Neuron (in vitro differentiated cells): ENCODE measurements around the gene PTEN.

ENCODE experiments used
- H2AFZ ChIP-seq: one replicate; pipeline ENCODE4 v1.6.1; 2013; ENCODE audit warnings: low read depth, mild to moderate bottlenecking, inconsistent platforms, low read length, moderate library complexity
- H3K27me3 ChIP-seq: one replicate; pipeline ENCODE4 v1.6.1; 2013; ENCODE audit warnings: low read length; ENCODE audit not compliant: insufficient read depth
- H3K36me3 ChIP-seq: one replicate; pipeline ENCODE4 v1.6.1; 2013; ENCODE audit warnings: low read length; ENCODE audit not compliant: insufficient read depth
- H3K4me1 ChIP-seq: one replicate; pipeline ENCODE4 v1.6.1; 2013; ENCODE audit warnings: low read length; ENCODE audit not compliant: insufficient read depth
- H3K4me3 ChIP-seq: 2 replicates; pipeline ENCODE4 v1.5.1; 2013; ENCODE audit warnings: mild to moderate bottlenecking, low read length, moderate library complexity
- H3K9me3 ChIP-seq: one replicate; pipeline ENCODE4 v1.6.1; 2013; ENCODE audit warnings: low read length

The PTEN gene

DNA sequence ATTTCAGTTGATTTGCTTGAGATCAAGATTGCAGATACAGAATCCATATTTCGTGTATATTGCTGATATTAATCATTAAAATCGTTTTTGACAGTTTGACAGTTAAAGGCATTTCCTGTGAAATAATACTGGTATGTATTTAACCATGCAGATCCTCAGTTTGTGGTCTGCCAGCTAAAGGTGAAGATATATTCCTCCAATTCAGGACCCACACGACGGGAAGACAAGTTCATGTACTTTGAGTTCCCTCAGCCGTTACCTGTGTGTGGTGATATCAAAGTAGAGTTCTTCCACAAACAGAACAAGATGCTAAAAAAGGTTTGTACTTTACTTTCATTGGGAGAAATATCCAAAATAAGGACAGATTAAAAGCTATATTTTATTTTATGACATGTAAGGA, 94.3 kb downstream of the PTEN start:
- Histone ChIP-seq H2AFZ (no peak overlapping the region), H3K4me3 (no peak overlapping the region), H3K4me1 (no peaks in the 10 kb centered on the region), H3K27me3 (no peaks in the 10 kb centered on the region), H3K9me3 (no peaks in the 10 kb centered on the region), H3K36me3 (peaks cover 52% of the 10 kb centered on the region)

GRCh38 chr10:87960230-87960629, 96.8 kb downstream of the PTEN start:
- no peak overlapping the region for H2AFZ ChIP-seq
- H3K4me3 ChIP-seq, result no peak overlapping the region
- H3K4me1 ChIP-seq, result no peaks in the 10 kb centered on the region
- H3K27me3 ChIP-seq, result no peaks in the 10 kb centered on the region
- no peaks in the 10 kb centered on the region for H3K9me3 ChIP-seq
- peaks cover 49% of the 10 kb centered on the region for H3K36me3 ChIP-seq

GRCh38 chr10:87961314-87961713, 97.9 kb downstream of the PTEN start:
- H3K4me1 ChIP-seq, result no peaks in the 10 kb centered on the region
- no peaks in the 10 kb centered on the region for H3K9me3 ChIP-seq
- no peak overlapping the region for H2AFZ ChIP-seq
- no peaks in the 10 kb centered on the region for H3K27me3 ChIP-seq
- peaks cover 46% of the 10 kb centered on the region for H3K36me3 ChIP-seq
- H3K4me3 ChIP-seq, result no peak overlapping the region

DNA sequence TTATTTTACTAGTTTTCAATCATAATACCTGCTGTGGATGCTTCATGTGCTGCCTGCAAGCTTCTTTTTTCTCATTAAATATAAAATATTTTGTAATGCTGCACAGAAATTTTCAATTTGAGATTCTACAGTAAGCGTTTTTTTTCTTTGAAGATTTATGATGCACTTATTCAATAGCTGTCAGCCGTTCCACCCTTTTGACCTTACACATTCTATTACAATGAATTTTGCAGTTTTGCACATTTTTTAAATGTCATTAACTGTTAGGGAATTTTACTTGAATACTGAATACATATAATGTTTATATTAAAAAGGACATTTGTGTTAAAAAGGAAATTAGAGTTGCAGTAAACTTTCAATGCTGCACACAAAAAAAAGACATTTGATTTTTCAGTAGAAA, 103.0 kb downstream of the PTEN start:
- Histone ChIP-seq H3K4me1 (no peaks in the 10 kb centered on the region), H3K36me3 (peaks cover 25% of the 10 kb centered on the region), H2AFZ (no peak overlapping the region), H3K4me3 (no peak overlapping the region), H3K9me3 (no peaks in the 10 kb centered on the region), H3K27me3 (no peaks in the 10 kb centered on the region)

DNA sequence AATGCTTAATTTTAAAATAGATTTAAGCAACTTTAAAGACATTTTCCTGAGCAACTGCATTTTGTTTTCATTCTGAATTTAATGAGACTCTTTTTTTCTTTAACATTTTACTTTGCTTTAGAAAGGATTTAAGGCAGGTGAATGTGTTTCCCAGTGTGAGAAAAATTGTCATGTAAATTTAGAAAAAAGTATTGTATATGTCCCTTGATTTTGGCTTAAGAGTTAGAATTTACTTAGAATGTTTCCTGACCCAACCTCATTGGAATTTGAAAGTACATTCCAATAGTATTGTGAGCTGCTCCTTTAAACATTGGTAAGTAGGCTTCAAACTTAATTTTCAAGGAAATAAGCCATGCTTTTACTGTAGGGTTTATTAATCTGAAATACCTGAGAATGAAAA, 110.2 kb downstream of the PTEN start:
- Histone ChIP-seq H2AFZ (no peak overlapping the region), H3K27me3 (no peaks in the 10 kb centered on the region), H3K9me3 (no peaks in the 10 kb centered on the region), H3K4me1 (no peaks in the 10 kb centered on the region), H3K4me3 (no peak overlapping the region), H3K36me3 (no peaks in the 10 kb centered on the region)

DNA sequence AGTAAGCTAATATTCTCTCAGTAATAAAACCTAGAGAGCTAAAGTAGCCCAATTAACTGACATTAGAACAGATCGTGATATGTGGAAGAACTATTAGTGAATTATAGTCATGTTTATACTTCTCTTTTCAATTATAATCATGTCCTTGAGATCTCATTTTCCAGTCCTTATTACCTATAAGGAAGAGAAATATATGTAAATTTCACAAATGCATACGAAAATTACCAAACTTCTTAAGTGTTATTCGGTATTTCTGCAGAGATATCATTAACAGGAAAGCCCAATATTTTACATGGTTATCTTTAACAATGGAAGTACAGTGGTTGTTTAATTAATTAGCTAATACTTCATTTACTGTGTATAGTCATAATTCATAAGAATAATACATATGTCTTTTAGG, 110.7 kb downstream of the PTEN start:
- Histone ChIP-seq H2AFZ (no peak overlapping the region), H3K4me1 (no peaks in the 10 kb centered on the region), H3K27me3 (no peaks in the 10 kb centered on the region), H3K36me3 (no peaks in the 10 kb centered on the region), H3K4me3 (no peak overlapping the region), H3K9me3 (no peaks in the 10 kb centered on the region)

GRCh38 chr10:87974769-87975168, 111.3 kb downstream of the PTEN start:
- Histone ChIP-seq H3K4me1 (no peaks in the 10 kb centered on the region), H3K4me3 (no peak overlapping the region), H3K27me3 (no peaks in the 10 kb centered on the region), H3K36me3 (no peaks in the 10 kb centered on the region), H3K9me3 (no peaks in the 10 kb centered on the region), H2AFZ (no peak overlapping the region)

- no peaks in the 10 kb centered on the region for H3K4me1 ChIP-seq
- no peak overlapping the region for H2AFZ ChIP-seq
- no peak overlapping the region for H3K4me3 ChIP-seq
- H3K27me3 ChIP-seq, result no peaks in the 10 kb centered on the region
- no peaks in the 10 kb centered on the region for H3K9me3 ChIP-seq
- no peaks in the 10 kb centered on the region for H3K36me3 ChIP-seq
Observed at GRCh38 chr10:87976101-87976743, 112.8 kb downstream of the PTEN start.

GRCh38 chr10:87978166-87978565, 114.7 kb downstream of the PTEN start:
- Histone ChIP-seq H2AFZ (no peak overlapping the region), H3K9me3 (no peaks in the 10 kb centered on the region), H3K4me3 (no peak overlapping the region), H3K4me1 (no peaks in the 10 kb centered on the region), H3K27me3 (no peaks in the 10 kb centered on the region), H3K36me3 (no peaks in the 10 kb centered on the region)

- H3K27me3 ChIP-seq, result no peaks in the 10 kb centered on the region
- no peak overlapping the region for H3K4me3 ChIP-seq
- no peaks in the 10 kb centered on the region for H3K36me3 ChIP-seq
- no peaks in the 10 kb centered on the region for H3K4me1 ChIP-seq
- H3K9me3 ChIP-seq, result no peaks in the 10 kb centered on the region
- no peak overlapping the region for H2AFZ ChIP-seq
Observed at GRCh38 chr10:87979847-87980246, 116.4 kb downstream of the PTEN start.

GRCh38 chr10:87983716-87984115, 120.3 kb downstream of the PTEN start:
- Histone ChIP-seq H3K4me3 (no peak overlapping the region), H3K27me3 (no peaks in the 10 kb centered on the region), H3K4me1 (peaks cover under 1% of the 10 kb centered on the region), H3K36me3 (no peaks in the 10 kb centered on the region), H3K9me3 (no peaks in the 10 kb centered on the region), H2AFZ (no peak overlapping the region)

DNA sequence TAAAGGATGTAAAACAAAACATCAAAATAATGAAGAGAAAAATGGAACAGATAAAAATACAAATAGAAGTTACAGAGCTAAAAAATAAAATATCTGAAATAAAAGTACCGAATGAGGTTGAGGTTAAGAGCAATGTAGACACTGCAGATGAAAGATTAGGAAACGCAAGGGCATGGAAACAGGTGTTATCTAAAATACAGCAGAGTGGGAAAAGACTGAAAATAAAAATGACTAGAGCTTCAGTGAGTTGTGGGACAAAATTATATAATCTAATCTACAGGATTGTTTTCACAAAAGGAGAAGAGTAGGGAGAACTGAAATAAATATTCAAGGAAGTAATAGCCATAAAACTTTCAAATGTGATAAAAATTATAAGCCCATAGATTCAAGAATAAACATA, 123.8 kb downstream of the PTEN start:
- H3K36me3 ChIP-seq, result no peaks in the 10 kb centered on the region
- H3K27me3 ChIP-seq, result no peaks in the 10 kb centered on the region
- H3K4me3 ChIP-seq, result no peak overlapping the region
- no peak overlapping the region for H2AFZ ChIP-seq
- H3K9me3 ChIP-seq, result no peaks in the 10 kb centered on the region
- peaks cover 4% of the 10 kb centered on the region for H3K4me1 ChIP-seq

DNA sequence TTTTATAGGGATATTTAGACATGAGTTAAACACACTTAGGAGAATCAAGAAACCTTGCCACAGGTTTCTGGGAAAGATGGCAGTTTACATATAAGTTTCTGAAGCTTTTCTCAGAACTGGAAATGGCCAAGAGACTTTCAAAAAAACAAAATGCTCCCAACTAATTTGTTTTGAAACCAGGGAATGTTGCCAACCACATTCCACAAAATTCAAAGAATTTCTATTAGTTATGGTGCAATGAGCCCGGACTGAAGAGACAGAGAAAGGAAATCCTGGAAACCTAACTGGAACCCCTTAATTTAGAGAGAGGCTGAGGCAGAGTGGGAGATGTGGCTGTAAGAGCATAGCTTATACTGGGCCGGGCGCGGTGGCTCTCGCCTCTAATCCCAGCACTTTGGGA, 128.5 kb downstream of the PTEN start:
- Histone ChIP-seq H3K36me3 (no peaks in the 10 kb centered on the region), H3K4me3 (no peak overlapping the region), H2AFZ (no peak overlapping the region), H3K9me3 (no peaks in the 10 kb centered on the region), H3K27me3 (no peaks in the 10 kb centered on the region), H3K4me1 (peaks cover 4% of the 10 kb centered on the region)

DNA sequence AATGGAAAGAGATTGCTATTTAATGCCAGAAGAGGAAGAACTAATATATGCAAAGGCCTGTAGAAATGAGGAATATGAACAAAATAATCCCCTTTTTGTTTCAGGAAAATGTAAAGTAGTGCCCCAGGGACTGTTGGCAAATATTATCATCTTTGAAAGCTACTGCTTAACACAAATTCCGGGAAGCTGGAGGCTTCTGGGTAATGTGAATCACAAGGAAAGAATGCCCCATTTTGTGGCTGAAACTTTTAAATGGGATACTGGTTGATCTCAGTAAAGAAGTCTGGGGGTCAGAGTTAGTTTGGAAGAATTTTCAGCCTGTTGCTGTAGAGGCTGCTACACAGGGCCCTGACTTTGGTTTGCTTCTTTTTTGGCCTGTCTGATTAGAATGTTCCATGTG, 141.0 kb downstream of the PTEN start:
- Histone ChIP-seq H2AFZ (no peak overlapping the region), H3K4me1 (no peaks in the 10 kb centered on the region), H3K27me3 (no peaks in the 10 kb centered on the region), H3K36me3 (no peaks in the 10 kb centered on the region), H3K4me3 (no peak overlapping the region), H3K9me3 (no peaks in the 10 kb centered on the region)
